Kidney glomerular epithelial cell (primary cell): ENCODE results near the gene NOP16.
A peak's percentile ranks its signal among the peaks of the same experiment; 100 is the strongest.

Source experiments
- DNase-seq: peaks from one replicate; lab custom pipeline; 2025; lab: John Stamatoyannopoulos, UW

NOP16 gene, protein sequence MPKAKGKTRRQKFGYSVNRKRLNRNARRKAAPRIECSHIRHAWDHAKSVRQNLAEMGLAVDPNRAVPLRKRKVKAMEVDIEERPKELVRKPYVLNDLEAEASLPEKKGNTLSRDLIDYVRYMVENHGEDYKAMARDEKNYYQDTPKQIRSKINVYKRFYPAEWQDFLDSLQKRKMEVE

DNA sequence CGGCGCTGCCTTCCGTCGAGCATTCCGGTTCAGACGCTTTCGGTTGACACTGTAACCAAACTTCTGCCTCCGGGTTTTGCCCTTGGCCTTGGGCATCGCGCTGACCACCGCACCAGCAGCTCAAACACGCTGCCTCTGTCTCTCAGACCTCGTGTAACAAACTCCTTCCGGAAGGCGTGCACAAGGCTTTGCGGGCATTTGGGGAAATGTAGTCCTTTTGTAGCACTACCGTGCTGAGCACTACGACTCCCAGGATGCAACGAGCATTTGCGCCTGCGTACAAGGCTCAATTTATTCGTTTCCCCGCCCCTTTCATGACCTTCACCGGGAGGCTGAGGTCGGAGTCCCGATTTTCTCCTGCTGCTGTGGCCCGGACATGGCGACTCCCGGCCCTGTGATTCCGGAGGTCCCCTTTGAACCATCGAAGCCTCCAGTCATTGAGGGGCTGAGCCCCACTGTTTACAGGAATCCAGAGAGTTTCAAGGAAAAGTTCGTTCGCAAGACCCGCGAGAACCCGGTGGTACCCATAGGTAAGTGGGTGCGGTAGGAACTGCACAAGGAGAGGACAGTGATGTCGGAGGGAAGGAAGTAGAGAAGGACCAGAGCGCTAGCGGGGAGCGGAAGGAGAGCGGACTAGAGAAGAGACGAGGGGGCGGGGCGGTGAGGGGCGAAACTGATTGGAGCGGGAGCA lies at the start of gene NOP16, which contains the start of gene HIGD2A:
Gene NOP16, minus strand, starts transcription at position 155 of the 691 bp plus-strand sequence. Its CDS starts 59 bp downstream, at position 96.
Gene HIGD2A, plus strand, starts transcription at position 308 of the 691 bp plus-strand sequence. Its CDS starts 69 bp downstream, at position 377.
- DNase-seq = peak; percentile 99

DNA sequence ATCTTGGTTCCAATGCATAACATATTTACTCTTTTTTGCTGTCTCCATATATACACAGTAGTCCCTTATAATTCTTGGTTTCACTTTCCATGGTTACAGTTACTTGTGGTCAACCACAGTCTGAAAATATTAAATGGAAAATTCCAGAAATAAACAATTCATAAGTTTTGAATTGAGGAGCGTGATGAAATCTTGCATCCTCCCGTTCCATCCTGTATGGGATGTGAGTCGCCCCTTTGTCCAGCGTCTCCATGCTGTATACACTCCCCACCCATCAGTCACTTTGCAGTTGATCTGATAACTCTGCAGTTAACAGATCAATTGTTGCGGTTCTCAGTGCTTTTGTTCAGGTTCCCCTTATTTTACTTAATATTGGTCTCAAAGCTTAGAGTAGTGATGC lies 48.3 kb upstream of the NOP16 start:
- no peak for DNase-seq

DNA sequence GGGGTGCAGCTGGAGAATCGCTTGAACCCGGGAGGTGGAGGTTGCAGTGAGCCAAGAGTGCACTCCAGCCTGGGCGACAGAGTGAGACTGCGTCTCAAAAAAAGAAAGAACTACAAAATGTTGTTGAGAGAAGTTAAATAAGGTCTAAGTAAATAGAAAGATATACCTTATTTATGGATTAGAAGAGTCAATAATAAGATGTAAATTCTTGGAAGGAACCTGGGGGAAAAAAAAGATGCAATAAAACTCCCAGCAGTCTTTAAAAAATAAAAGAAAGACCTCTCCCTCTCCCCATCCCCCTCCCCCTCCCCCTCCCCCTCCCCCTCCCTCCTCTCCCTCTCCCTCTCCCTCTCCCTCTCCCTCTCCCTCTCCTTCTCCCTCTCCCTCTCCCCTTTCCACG lies 44.3 kb upstream of the NOP16 start:
- DNase-seq = no peak

DNA sequence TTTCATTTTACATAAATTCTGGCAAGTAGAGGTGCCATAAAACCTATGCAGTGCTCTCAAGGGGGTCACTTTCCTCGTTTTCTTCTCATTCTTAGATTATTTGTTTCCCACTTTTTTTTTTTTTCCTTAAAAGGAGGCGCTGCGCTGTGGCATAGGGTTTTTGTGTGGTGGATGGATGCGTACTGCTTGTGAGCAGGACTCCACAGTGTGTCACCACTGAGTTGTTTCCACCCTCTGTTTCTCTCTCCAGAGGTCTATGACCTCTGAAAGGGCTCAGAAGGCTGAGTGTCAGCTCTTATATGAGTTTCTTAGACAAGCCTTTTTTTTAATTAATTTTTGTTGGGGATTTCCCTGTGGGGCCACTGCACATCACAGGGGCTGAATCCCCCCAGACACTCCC lies 41.6 kb upstream of the NOP16 start:
- no peak for DNase-seq

DNA sequence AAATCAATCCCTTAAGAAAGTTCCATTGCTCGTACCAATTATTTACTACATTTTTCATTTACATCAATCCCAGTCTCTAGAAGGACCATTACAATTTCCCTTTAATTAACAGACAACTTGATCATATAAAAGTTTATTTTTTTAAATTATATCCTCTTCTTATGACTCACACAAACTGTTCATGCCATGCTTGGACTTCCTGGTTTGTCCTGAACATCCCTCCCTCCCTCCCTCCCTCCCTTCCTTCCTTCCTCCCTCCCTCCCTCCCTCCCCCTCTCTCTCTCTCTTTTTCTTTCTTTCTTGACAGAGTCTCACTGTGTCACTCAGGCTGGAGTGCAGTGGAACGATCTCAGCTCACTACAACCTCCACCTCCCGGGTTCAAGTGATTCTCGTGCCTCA lies 39.6 kb upstream of the NOP16 start:
- no peak for DNase-seq

DNA sequence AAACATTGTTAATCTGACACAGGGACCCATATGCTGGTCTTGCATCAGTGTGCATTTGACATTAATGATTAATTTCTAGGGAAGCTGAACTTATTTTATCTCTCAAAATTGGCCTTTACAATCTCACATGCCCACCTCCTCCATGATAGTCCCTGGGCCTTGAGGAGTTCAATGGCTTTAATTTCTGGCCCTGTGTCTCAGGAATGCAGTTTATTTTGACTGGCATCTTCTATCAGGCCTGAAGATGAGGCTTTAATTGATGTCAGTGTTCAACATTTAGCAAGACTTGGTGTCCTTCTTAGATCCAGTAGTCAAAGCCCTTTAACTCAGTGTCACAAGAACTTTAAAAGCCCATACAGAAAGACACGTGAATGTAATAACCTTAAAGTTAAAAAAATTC lies 38.5 kb upstream of the NOP16 start:
- no peak for DNase-seq

DNA sequence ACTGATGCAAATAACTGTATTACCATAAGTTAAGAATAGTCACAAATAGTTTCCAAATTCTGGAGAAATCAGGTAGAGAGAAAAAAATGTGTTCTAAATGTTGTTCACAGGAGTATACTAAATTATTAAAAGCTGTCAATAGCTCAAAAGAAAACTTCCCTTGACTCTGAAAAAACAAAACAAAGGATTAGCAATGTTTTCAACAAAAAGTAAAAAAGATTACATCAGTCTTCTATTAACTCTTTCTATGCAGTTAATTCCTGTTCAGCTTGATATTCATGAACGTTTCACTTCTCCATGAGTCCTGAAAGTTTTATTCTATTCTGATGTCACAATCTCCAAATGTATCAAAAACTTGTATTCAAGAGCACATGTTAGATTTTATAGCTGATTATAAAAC lies 37.4 kb upstream of the NOP16 start:
- DNase-seq = no peak

DNA sequence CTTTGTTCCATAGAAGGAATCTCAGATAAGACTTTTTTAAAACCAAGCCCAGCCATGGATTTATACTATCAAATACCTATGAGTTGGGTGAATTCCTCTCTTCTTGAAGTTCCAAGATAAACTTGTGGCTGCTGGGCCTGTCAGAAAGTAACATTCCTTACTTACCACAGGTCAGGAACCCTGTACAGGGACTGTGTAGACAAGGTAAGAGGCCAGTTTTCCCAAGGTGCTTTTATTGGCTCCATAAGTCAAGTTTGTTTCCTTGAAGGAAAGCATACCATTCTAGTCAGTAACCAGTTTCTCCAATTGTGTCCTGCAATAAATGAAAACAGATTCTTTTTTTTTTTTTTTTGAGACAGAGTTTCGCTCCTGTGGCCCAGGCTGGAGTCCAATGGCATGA lies 36.7 kb upstream of the NOP16 start:
- peak; percentile 71 for DNase-seq

DNA sequence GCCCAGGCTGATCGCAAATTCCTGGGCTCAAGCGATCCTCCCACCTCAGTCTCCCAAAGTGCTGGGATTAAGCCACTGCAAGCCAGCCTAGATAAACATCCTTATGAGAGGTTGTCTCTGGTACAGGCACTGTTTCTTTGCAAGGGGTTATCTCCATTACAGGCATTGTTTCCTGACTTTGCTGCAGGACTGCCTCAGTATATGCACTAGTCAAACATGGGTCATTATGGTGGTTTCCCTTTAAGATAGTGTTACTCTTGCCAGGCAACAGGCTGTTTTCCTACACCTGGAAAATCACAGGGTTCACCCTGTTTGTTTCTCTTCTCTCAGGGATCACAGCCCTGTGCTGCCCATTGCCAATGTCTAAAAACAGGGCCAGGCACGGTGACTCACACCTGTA lies 35.8 kb upstream of the NOP16 start:
- no peak for DNase-seq

DNA sequence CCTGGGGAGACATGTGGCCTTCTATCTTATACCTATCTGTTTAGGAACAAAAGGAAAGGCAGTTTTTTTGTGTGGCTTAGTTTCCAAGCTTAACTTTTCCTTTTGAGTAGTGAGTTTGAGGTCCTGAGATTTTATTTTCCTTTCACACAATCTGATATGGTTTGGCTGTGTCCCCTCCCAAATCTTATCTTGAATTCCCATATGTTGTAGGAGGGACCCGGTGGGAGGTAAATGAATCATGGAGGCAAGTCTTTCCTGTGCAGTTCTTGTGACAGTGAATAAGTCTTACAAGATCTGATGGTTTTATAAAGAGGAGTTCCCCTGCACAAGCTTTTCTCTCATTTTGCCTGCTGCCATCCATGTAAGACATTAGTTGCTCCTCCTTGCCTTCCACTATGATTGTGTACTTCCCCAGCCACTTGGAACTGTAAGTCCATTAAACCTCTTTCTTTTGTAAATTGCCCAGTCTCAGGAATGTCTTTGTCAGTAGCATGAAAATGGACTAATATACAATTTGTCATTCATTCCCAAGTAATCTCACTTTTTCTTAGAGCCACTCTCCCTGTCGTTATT lies 32.7 kb upstream of the NOP16 start:
- no peak for DNase-seq

DNA sequence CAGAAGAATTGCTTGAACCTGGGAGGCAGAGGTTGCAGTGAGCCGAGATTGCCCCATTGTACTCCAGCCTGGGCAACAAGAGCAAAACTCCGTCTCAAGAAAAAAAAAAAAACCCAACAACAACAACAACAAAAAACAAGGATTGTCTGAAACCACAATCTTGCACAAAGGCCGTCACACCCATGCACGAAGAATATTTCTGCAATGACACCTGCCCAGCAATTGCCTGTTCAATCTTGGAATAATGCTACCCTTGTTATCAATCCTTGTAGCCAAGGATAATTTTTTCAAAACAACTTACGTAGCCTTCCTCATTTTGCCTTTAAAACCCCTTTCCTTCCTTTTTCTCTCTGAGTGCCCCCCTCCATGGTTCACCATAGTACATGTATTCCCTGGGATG lies 31.7 kb upstream of the NOP16 start:
- no peak for DNase-seq

DNA sequence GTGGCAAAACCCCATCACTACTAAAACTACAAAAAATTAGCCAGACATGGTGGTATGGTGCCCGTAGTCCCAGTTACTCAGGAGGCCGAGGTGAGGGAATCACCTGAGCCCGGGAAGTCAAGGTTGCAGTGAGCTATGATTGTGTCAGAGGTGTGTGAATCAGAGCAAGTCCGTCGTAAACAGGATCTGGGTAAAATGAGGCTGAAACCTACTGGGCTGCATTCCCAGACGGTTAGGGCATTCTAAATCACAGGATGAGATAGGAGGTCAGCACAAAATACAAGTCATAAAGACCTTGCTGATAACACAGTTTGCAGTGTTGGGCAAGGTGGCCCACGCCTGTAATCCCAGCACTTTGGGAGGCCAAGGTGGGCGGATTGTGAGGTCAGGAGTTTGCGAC lies 29.9 kb upstream of the NOP16 start:
- DNase-seq = no peak

DNA sequence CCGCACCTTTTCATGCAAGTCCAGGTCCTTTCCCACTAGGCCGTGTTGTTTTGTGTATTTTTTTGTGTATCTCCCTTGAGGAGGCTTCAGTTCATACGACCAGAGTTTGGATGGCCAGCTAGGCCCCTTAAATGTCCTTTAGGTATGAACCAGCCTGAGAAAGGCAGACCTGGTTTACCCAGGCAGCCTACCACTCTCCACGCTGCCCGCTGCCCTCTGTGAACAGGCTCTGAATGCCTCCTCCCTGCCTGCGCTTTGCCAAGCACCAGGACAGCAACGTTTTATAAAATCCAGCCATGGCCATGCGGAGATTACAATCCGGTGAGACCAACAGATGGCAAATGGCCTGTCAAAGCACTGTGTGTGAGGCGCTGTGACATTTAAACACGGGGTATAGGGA lies 28.6 kb upstream of the NOP16 start:
- no peak for DNase-seq

DNA sequence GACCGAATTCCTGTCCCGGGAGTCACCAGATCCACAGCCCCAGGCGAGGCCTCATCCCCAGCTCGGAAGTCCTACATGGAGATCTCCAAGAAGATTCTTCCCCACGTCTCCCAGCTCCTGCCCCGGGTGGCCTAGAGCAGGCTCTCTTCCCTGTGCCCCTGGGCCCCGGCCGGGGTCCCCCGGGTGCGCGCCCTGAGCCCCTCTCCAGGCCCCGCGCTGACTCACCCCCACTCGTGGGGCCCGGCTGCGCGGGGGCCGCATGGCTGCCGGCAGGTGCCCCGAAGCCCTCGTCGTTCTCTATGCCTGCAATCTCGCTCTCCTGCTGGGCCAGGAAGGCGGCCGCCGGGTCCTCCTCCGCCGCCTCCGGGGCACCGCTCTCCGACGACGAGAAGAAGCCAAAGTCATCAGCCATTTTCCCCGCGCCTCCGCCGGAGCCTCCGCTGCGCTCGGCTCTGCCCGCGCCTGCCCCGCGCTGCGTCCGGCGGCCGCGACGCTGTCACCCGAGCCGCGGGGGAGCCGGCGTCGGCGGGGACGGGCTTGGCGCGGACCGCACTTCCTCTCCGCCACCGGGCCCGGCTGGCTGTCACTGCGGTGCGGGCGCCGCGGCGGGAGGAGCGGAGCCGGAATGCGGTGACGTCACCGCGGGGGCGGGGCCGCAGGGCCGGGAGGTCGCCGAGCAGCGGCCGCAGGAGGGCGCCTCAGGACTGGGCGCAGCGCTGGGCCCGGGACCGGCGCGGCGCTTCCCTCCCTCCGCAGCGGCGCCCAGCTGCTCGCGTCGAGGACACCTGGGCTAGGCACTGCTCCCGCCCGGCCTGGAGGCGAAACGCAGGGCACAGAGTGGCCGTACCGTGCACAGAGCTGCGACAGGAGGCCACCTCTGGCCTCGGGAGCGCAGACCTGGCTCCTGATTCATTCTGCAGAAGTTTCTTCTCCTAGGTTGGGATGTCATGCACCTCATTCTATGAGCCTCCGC lies 27.8 kb upstream of the NOP16 start, which contains the start of gene CLTB:
Gene CLTB, minus strand, starts transcription at position 588 of the 973 bp plus-strand sequence. Its CDS starts 176 bp downstream, at position 412.
- peak; percentile 68 for DNase-seq

DNA sequence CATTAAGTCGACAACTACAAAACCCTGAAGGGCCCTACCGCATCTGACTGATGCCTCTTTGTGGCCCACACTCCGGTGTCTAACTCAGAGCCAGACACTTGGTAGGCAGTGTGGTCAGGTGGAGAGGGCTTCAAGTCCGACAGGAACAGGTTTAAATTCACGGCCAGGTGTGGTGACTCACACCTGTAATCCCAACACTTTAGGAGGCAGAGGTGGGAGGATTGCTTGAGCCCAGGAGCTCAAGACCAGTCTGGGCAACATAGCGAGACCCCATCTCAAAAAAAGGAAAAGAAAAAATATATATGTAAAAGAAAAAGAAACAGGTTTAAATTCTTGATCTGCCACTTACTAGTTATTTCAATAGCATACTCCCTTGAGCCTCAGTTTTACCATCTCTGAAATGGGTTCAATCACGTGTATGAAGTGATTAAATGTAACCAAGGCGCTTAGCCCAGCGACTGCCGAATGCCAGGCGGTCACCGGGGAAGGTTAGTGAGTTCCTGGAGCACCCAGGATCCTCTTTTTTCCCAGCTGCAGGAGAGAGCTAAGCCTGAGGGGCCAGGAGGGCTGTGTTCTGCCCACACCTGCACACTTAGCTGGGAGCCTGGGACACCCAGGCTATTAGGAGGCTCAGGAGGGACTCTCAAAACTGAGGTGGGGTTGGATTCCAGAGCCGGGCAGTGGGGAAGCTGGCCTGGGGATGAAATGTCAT lies 27.0 kb upstream of the NOP16 start:
- no peak for DNase-seq

DNA sequence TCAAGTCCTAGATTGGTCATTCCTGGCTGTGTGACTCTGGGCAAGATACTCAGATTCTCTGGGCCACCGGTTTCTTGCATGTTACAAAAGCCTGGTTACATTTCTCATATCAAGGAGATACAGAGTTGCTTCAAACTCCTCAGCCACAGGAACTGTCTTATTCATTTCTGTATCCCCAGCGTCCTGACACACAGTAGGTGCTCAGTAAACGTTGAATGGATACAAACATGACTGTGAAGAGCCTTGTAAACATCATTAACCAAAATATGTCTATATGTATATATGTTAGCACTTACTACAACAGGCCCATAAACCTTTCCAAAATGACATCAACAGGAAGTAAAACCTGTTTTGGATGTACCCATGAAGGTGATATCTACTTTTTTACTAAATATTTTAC lies 26.3 kb upstream of the NOP16 start:
- no peak for DNase-seq

DNA sequence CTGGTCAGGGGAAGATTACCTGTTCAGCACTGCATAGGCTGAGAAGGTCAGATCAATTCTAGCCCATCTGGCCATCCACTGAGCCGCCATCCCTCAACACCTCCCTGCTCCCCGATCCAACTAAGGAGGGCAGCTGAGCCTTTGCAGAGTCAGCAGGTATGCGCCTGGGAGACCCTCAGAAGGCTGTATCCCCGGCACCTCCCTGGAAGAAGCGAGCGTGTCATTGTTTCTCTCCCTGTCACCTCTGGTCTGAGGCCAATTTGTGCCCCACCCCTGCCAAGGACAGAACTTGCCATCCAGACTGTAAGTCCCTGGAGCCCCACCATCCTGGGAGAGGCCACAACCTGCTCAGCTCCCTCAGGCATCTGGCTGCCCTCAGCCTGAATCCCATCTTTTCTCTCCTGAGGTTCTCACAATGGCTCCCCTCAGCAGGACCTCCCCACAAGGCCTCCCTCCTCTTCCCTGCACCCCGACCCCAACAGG lies 25.4 kb upstream of the NOP16 start:
- DNase-seq = no peak

DNA sequence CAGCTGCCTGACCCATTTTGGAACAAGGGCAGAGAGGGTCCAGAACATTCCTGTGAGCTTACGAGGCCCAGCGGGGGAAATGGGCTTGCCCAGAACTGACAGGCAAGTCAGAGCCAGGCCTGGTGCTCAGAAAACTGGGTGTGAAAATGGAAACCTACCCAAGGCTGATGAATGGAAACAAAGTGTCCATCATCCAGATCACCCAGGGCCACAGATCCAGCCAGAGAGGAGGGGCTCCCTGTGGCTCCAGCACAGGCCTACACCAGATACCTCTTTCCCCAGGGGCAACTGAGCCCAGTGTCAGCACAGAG lies 24.8 kb upstream of the NOP16 start:
- no peak for DNase-seq

DNA sequence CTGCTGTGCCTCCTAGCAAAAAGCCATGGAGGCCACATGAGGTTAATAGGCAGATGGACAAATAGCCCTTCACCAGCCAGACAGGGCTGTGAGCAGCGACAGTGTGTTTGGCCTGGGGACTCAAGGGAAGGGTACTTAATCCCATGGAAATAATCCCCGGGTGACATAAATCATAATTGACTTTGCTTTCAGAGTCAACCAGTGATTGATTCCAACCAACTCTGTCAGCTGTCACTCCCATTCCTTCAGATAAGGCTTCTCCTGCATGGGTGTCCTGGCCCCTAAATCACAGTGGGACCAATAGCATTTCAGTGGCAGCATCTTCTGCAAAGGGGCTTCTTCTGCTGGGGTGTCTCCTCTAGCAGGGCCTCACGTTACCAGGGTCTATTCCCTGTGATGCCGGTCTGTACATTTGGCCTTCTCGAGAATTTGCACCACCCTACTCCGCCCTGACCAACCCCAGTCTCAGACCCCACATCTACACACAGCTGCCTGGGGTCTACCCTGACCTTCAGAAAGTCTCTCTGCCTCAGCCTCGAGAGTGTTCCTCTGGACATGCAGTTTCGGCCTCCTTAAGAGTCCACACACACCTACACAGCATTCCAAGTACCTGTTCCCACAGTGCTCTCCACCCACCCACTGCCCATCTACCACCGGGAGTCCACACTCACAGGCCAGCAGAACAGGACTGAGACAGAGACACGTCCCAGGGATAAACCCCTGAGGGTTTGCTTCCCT lies 24.3 kb upstream of the NOP16 start:
- DNase-seq = no peak

DNA sequence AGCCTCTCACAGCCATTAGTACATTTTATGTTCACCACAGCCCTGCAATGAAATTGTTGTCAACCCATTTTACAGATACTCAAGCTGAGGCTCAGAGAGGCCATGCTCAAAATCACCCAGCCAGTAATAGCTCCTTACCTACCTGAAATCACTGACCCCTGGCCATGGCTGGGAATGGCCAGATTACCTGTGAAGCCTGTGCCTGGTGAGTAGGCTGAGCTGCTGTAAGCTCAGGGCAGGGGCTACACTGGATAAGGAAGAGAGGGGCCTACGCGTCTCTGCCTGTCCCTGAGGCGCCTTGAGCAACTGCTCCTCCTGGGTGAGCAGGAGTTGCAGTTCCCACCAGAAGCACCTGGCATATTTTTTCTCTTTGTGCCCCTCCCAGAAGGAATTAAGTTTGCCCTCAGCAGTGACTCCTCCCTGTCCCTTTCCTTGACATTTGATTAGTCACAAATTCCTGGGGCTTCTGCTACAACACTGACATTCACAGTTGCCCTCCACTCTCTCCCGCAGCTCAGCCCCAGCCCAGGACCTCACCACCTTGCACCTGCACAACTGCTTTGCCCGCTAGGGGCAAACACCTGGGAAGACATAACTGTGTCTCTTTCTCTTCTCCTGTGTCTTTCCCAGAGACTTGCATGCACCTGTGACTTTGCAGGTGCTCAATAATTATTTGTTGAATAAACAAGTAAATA lies 22.2 kb upstream of the NOP16 start:
- DNase-seq = no peak
